Mesodermal cell (in vitro differentiated cells): ENCODE data around the gene C17orf113.
A peak's percentile ranks its signal among the peaks of the same experiment; 100 is the strongest.

Experiments
- H3K27ac ChIP-seq: 2 replicates; pipeline ENCODE4 v1.7.0; 2013; ENCODE audit warnings: mild to moderate bottlenecking, low read depth, low read length, moderate library complexity; ENCODE audit not compliant: severe bottlenecking
- H3K36me3 ChIP-seq: 2 replicates; pipeline ENCODE4 v1.7.1; 2013; ENCODE audit warnings: mild to moderate bottlenecking, low read length, moderate library complexity; ENCODE audit not compliant: control insufficient read depth, insufficient read depth
- H3K4me1 ChIP-seq: one replicate; pipeline ENCODE4 v1.7.1; 2013; ENCODE audit warnings: mild to moderate bottlenecking, low read length; ENCODE audit not compliant: insufficient read depth, control insufficient read depth, poor library complexity, severe bottlenecking
- H3K4me3 ChIP-seq: 2 replicates; pipeline ENCODE4 v1.7.0; 2013; ENCODE audit warnings: low read length, control low read depth, mild to moderate bottlenecking; ENCODE audit not compliant: insufficient read depth, poor library complexity, severe bottlenecking; ENCODE audit errors: extremely low read depth
- H3K9me3 ChIP-seq: 2 replicates; pipeline ENCODE4 v1.7.1; 2013; ENCODE audit warnings: mild to moderate bottlenecking, low read length, moderate library complexity; ENCODE audit not compliant: control insufficient read depth
- WGBS, 2 experiments: methylation state at CpG; one replicate each; pipeline ENCODE4 v1.1.5; 2013; ENCODE audit warnings: missing lambda C conversion rate in 2 of 2; ENCODE audit not compliant: insufficient coverage in 2 of 2; 5-methylcytosine and 5-hydroxymethylcytosine counted together

Gene C17orf113

GRCh38 chr17:42071810-42072209 is 21.4 kb upstream of the C17orf113 start:
- no peaks in the 10 kb centered on the region for H3K36me3 ChIP-seq
- whole genome bisulfite sequencing, 2 experiments: no CpG with 5 or more reads among the region's 3 CpGs
- peaks cover 5% of the 10 kb centered on the region for H3K4me1 ChIP-seq
- no peak overlapping the region for H3K27ac ChIP-seq
- H3K4me3 ChIP-seq: peak overlapping the region; percentile 36
- no peaks in the 10 kb centered on the region for H3K9me3 ChIP-seq

GRCh38 chr17:42068979-42069378 is 18.6 kb upstream of the C17orf113 start:
- H3K27ac ChIP-seq: no peak overlapping the region
- 89 to 100% methylated on average over 1 to 3 of the region's 3 CpGs for WGBS, 2 experiments
- H3K4me1 ChIP-seq: peaks cover 6% of the 10 kb centered on the region
- H3K36me3 ChIP-seq: no peaks in the 10 kb centered on the region
- no peaks in the 10 kb centered on the region for H3K9me3 ChIP-seq
- H3K4me3 ChIP-seq: no peak overlapping the region

DNA sequence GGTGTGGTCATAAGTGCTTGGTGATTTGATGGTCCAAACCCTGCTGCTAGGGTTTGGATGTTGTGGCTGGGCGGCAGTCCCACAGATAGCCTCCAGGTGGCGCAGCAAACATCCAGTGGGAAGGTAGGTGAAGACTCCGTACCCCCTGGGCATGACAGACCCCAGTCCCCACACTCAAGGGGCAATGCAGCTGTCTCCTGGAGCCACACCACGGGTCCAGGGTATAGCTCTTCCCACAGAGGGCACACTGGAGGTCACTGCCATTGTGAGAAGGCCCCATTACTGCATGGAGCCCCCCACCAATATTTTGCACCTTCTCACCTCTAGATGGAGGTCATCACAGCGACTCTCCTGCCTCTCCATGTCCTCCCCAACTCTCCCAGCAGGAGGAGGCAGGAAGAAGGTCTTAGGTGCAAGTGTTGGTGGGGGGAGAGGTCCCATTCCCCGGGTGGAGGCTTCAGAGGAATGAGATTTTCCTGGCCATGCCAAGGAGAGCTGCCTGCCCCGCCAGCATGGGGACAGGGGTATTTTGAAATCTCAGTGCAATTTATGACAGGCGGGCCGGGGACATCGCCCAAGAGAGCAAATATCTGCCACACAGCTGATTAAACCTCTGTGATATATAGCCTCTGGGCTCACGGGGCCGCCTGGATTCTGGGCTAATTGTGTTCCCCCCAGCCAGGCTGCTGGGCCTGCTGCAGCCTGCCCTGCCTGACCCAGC is 17.1 kb upstream of the C17orf113 start:
- Histone ChIP-seq H3K9me3 (no peaks in the 10 kb centered on the region), H3K36me3 (no peaks in the 10 kb centered on the region), H3K4me3 (no peak overlapping the region), H3K27ac (no peak overlapping the region), H3K4me1 (peaks cover 14% of the 10 kb centered on the region)
- 52 to 62% methylated on average over 10 to 11 of the region's 12 CpGs for WGBS, 2 experiments

- peaks cover 10% of the 10 kb centered on the region for H3K4me1 ChIP-seq
- H3K36me3 ChIP-seq: no peaks in the 10 kb centered on the region
- H3K4me3 ChIP-seq: no peak overlapping the region
- no peak overlapping the region for H3K27ac ChIP-seq
- WGBS, 2 experiments: 88 to 100% methylated on average over 2 of the region's 2 CpGs
- no peaks in the 10 kb centered on the region for H3K9me3 ChIP-seq
Measured at GRCh38 chr17:42065201-42065600, 14.8 kb upstream of the C17orf113 start.

- Histone ChIP-seq H3K36me3 (no peaks in the 10 kb centered on the region), H3K9me3 (no peaks in the 10 kb centered on the region), H3K27ac (no peak overlapping the region), H3K4me1 (peaks cover 10% of the 10 kb centered on the region), H3K4me3 (no peak overlapping the region)
- 92 to 95% methylated on average over 13 of the region's 14 CpGs for WGBS, 2 experiments
Measured at GRCh38 chr17:42062681-42063080, 12.3 kb upstream of the C17orf113 start.

GRCh38 chr17:42061646-42062487 is 11.5 kb upstream of the C17orf113 start:
- Histone ChIP-seq H3K9me3 (no peaks in the 10 kb centered on the region), H3K27ac (no peak overlapping the region), H3K36me3 (no peaks in the 10 kb centered on the region), H3K4me3 (no peak overlapping the region), H3K4me1 (peaks cover 10% of the 10 kb centered on the region)
- WGBS, 2 experiments: 70% methylated on average over 5 of the region's 5 CpGs

DNA sequence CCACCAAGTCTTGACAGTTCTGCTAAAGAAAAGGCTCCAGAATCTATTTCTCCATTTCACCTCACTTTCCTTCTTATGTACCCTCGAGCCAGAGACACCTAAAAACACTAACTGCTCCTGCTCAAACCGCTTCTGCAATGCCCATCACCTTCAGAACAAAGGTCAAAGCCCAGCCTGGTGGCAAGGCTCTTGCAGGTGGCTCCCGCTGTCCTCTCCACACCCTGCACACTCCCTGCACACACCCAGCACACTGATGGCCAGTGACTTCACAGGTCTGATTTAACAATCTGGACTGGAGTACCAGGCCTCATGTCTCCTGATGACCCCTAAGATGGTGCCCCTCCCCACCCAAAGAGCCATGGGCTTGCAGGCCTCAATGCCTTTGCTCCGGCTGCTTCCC is 9.8 kb upstream of the C17orf113 start:
- WGBS, 2 experiments: 92 to 95% methylated on average over 3 to 4 of the region's 4 CpGs
- H3K27ac ChIP-seq: no peak overlapping the region
- no peaks in the 10 kb centered on the region for H3K36me3 ChIP-seq
- H3K9me3 ChIP-seq: no peaks in the 10 kb centered on the region
- H3K4me3 ChIP-seq: no peak overlapping the region
- H3K4me1 ChIP-seq: peaks cover 16% of the 10 kb centered on the region

- 100% methylated on average over 1 of the region's 4 CpGs; no CpG with 5 or more reads in 1 of the 2 experiments for WGBS, 2 experiments
Measured at GRCh38 chr17:42059815-42060214, 9.4 kb upstream of the C17orf113 start.

GRCh38 chr17:42058063-42058462 is 7.7 kb upstream of the C17orf113 start:
- no peaks in the 10 kb centered on the region for H3K9me3 ChIP-seq
- no peak overlapping the region for H3K4me3 ChIP-seq
- peaks cover 15% of the 10 kb centered on the region for H3K4me1 ChIP-seq
- 85 to 89% methylated on average over 7 of the region's 7 CpGs for WGBS, 2 experiments
- H3K36me3 ChIP-seq: no peaks in the 10 kb centered on the region
- H3K27ac ChIP-seq: no peak overlapping the region

More at GRCh38 chr17:42059815-42060214, 9.4 kb upstream of the C17orf113 start:
- H3K9me3 ChIP-seq: no peaks in the 10 kb centered on the region
- peaks cover 20% of the 10 kb centered on the region for H3K4me1 ChIP-seq
- no peaks in the 10 kb centered on the region for H3K36me3 ChIP-seq
- no peak overlapping the region for H3K27ac ChIP-seq
- no peak overlapping the region for H3K4me3 ChIP-seq

GRCh38 chr17:42056635-42057034 is 6.2 kb upstream of the C17orf113 start:
- 80 to 81% methylated on average over 3 of the region's 3 CpGs for WGBS, 2 experiments
- no peak overlapping the region for H3K4me3 ChIP-seq
- peaks cover 14% of the 10 kb centered on the region for H3K4me1 ChIP-seq
- H3K9me3 ChIP-seq: no peaks in the 10 kb centered on the region
- no peaks in the 10 kb centered on the region for H3K36me3 ChIP-seq
- H3K27ac ChIP-seq: no peak overlapping the region

DNA sequence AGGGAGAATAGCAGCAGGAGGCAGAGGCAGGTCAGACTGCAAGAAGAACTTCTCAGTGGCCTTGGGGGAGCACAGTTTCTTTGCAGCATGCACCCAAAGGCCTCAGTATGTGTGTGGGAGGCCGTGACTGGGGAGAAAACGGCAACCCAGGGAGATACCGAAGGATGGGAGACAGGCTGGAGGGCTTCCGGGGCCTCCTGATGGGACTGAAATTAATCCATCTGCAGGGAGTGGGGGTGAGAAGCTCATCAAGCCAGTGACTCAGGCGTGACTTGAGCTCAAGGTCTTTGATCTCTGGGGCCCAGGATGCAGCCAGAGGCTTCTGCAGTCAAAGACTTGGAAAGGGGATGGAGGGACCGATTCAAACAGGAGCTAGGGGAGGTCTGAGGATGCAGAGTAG is 5.1 kb upstream of the C17orf113 start:
- Histone ChIP-seq H3K9me3 (no peaks in the 10 kb centered on the region), H3K4me3 (no peak overlapping the region), H3K4me1 (peaks cover 14% of the 10 kb centered on the region), H3K27ac (no peak overlapping the region), H3K36me3 (no peaks in the 10 kb centered on the region)
- 30 to 32% methylated on average over 2 to 4 of the region's 6 CpGs for WGBS, 2 experiments
